ENCODE results near the gene PLCB1.

GRCh38 chr20:8094850-8095249 is 37.2 kb upstream of the PLCB1 start:
- no peak for TF ChIP-seq CTCF (optimal IDR thresholded peaks at IDR 0.05 in 1 of 3, IDR thresholded peaks at IDR 0.05 in 1 of 3, conservative IDR thresholded peaks at IDR 0.05 in 1 of 3; ENCODE audit: extremely low read depth in 1 of 3, insufficient read depth in 2 of 3, low read length in 3 of 3)
- no peak for TF ChIP-seq EZH2 (IDR thresholded peaks at IDR 0.05; ENCODE audit: low read length)

Measured in keratinocyte (primary cell).